Measurements from ENCODE around the gene ANKUB1. TPM values are rescaled to one million over a fixed set of nuclear protein-coding genes. Genes with fewer than 3 reads are reported as not detected.

Gene ANKUB1
- total RNA-seq, 4 donors from 2014 or later = not detected

GRCh38 chr3:149826636-149827035 is 34.3 kb upstream of the ANKUB1 start:
- no peak for TF ChIP-seq CTCF (IDR thresholded peaks at IDR 0.05 in 4 of 5, conservative IDR thresholded peaks at IDR 0.05 in 1 of 5)
- TF ChIP-seq POLR2A (IDR thresholded peaks at IDR 0.05) = no peak
- Histone ChIP-seq H3K27me3 (no peaks in the 10 kb centered on the region), H3K9me3 (no peaks in the 10 kb centered on the region), H3K36me3 (no peaks in the 10 kb centered on the region), H3K4me1 (peaks cover 20 to 34% of the 10 kb centered on the region in 2 donors), H3K4me3 (no peak overlapping the region), H3K27ac (no peak overlapping the region)
- in situ Hi-C loops (cut with MboI; ENCODE audit: low sequenced_read_pairs in 4 of 4) = no loop called here
- intact Hi-C loops (cut with DNase I; ENCODE audit: low total_unique reads) = no loop called here
- DNase-seq (no peak), ATAC-seq (no peak)

- Histone ChIP-seq H3K4me1 (peaks cover 38 to 59% of the 10 kb centered on the region in 2 donors), H3K36me3 (no peaks in the 10 kb centered on the region), H3K27me3 (no peaks in the 10 kb centered on the region), H3K27ac (no peak overlapping the region), H3K4me3 (no peak overlapping the region), H3K9me3 (no peaks in the 10 kb centered on the region)
- intact Hi-C loops (cut with DNase I; ENCODE audit: low total_unique reads) = no loop called here
- DNase-seq = no peak
- in situ Hi-C loops (cut with MboI; ENCODE audit: low sequenced_read_pairs in 4 of 4) = no loop called here
- no peak for TF ChIP-seq POLR2A (IDR thresholded peaks at IDR 0.05)
- no peak for TF ChIP-seq CTCF (IDR thresholded peaks at IDR 0.05 in 4 of 5, conservative IDR thresholded peaks at IDR 0.05 in 1 of 5)
- peak in 1 of 2 donors; percentile 39 for ATAC-seq
These were observed 27.8 kb upstream of the ANKUB1 start for GRCh38 chr3:149820183-149820582.

- no peak overlapping the region for H3K27ac ChIP-seq
These were observed 27.1 kb upstream of the ANKUB1 start for GRCh38 chr3:149819432-149819831.

GRCh38 chr3:149816986-149817385 is 24.6 kb upstream of the ANKUB1 start:
- DNase-seq (no peak), ATAC-seq (no peak)
- peak in 1 of 2 donors; percentile 24 for TF ChIP-seq POLR2A (IDR thresholded peaks at IDR 0.05)
- TF ChIP-seq CTCF (IDR thresholded peaks at IDR 0.05 in 4 of 5, conservative IDR thresholded peaks at IDR 0.05 in 1 of 5) = no peak
- Histone ChIP-seq H3K4me3 (no peak overlapping the region), H3K27me3 (no peaks in the 10 kb centered on the region), H3K9me3 (no peaks in the 10 kb centered on the region), H3K27ac (peak overlapping the region; percentile 91 to 98 (median 96)), H3K4me1 (peaks cover 50 to 63% of the 10 kb centered on the region in 2 donors), H3K36me3 (no peaks in the 10 kb centered on the region)
- in situ Hi-C loops (cut with MboI; ENCODE audit: low sequenced_read_pairs in 4 of 4) = no loop called here
- intact Hi-C loops (cut with DNase I; ENCODE audit: low total_unique reads) = no loop called here

More at GRCh38 chr3:149819432-149819831, 27.1 kb upstream of the ANKUB1 start:
- Histone ChIP-seq H3K4me3 (no peak overlapping the region), H3K4me1 (peaks cover 45 to 66% of the 10 kb centered on the region in 2 donors), H3K27me3 (no peaks in the 10 kb centered on the region), H3K9me3 (no peaks in the 10 kb centered on the region), H3K36me3 (no peaks in the 10 kb centered on the region)
- no peak for ATAC-seq
- intact Hi-C loops (cut with DNase I; ENCODE audit: low total_unique reads) (no loop called here), in situ Hi-C loops (cut with MboI; ENCODE audit: low sequenced_read_pairs in 4 of 4) (no loop called here)
- DNase-seq = no peak
- no peak for TF ChIP-seq POLR2A (IDR thresholded peaks at IDR 0.05)
- TF ChIP-seq CTCF (IDR thresholded peaks at IDR 0.05 in 4 of 5, conservative IDR thresholded peaks at IDR 0.05 in 1 of 5) = no peak

- DNase-seq (no peak), ATAC-seq (no peak)
- intact Hi-C loops (cut with DNase I; ENCODE audit: low total_unique reads) (no loop called here), in situ Hi-C loops (cut with MboI; ENCODE audit: low sequenced_read_pairs in 4 of 4) (no loop called here)
- Histone ChIP-seq H3K27me3 (no peaks in the 10 kb centered on the region), H3K4me3 (peak overlapping the region in 1 of 4 donors; percentile 1), H3K4me1 (peaks cover 52 to 65% of the 10 kb centered on the region in 2 donors), H3K27ac (peak overlapping the region; percentile 91 to 98 (median 96)), H3K36me3 (no peaks in the 10 kb centered on the region), H3K9me3 (no peaks in the 10 kb centered on the region)
- TF ChIP-seq POLR2A (IDR thresholded peaks at IDR 0.05) (no peak), CTCF (IDR thresholded peaks at IDR 0.05 in 4 of 5, conservative IDR thresholded peaks at IDR 0.05 in 1 of 5) (no peak)
These were observed 24.0 kb upstream of the ANKUB1 start for GRCh38 chr3:149816311-149816710.

All from gastrocnemius medialis (tissue), 4 donors.